Tibial nerve (tissue), 4 donors: Measurements from ENCODE around the gene FBXO44.

ENCODE experiments used
- EP300 ChIP-seq, 2 donors: sonication (generic); formaldehyde crosslinking; IDR thresholded peaks; one replicate each; pipeline ENCODE4 v1.6.1; 2017; ENCODE audit warnings: antibody characterized with exemption in 2 of 2, mild to moderate bottlenecking in 1 of 2
- POLR2A ChIP-seq, 2 donors: fragments of 450-650 bp; IDR thresholded peaks; one replicate each; pipeline ENCODE4 v1.6.1; 2017; ENCODE audit warnings: antibody characterized with exemption in 2 of 2, mild to moderate bottlenecking in 2 of 2, moderate library complexity in 2 of 2
- TF ChIP-seq, protein P1 (sequence below), 5 experiments: fragments of 200-600 bp in 3 of 5; fragments of 450-650 bp in 2 of 5; sonication (generic) in 3 of 5; IDR thresholded peaks; one replicate each; pipeline ENCODE4 v1.5.1; 2016 to 2019; ENCODE audit warnings: antibody characterized with exemption in 5 of 5, mild to moderate bottlenecking in 3 of 5, moderate library complexity in 2 of 5

DNA sequence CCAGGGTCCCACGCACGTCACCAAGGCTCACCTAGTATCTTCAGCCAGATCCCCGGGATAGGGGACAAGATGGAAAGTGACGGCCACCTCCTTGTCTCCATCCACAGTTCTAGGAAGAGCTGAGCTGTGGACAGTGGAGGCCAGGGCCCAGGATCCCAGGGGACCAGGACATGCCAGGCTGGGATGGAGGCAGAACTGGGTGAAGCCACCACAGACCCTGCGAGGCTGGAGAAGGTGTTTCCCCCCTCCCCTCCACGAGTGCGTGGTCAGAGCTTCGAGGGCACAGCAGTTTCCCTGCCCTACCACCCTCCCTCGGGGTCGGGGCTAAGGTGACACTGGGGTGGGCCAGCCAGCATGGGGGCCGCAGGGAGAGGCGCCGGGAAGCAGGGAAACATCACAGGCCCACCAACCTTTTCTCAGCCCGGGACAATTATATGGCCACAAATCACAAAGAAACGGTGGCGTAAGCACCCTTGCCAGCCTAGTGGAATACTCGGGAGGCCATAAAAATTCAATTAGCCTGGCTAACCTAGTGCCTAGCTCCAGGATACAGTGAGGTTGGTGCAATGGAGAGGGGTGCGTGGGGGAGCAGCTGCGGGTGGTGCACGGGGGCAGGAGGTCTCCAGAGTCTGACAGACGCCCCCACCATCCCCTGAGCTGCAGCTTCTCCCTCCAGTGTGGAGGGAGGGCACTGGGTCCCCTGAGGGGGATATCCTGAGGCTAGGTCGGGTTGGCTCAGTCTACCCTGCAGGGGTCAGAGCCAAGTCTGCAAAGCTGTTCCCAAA lies 50.2 kb downstream of the FBXO44 start:
- TF ChIP-seq, protein P1, sequence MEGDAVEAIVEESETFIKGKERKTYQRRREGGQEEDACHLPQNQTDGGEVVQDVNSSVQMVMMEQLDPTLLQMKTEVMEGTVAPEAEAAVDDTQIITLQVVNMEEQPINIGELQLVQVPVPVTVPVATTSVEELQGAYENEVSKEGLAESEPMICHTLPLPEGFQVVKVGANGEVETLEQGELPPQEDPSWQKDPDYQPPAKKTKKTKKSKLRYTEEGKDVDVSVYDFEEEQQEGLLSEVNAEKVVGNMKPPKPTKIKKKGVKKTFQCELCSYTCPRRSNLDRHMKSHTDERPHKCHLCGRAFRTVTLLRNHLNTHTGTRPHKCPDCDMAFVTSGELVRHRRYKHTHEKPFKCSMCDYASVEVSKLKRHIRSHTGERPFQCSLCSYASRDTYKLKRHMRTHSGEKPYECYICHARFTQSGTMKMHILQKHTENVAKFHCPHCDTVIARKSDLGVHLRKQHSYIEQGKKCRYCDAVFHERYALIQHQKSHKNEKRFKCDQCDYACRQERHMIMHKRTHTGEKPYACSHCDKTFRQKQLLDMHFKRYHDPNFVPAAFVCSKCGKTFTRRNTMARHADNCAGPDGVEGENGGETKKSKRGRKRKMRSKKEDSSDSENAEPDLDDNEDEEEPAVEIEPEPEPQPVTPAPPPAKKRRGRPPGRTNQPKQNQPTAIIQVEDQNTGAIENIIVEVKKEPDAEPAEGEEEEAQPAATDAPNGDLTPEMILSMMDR (IDR thresholded peaks at IDR 0.05): no peak
- TF ChIP-seq EP300 (IDR thresholded peaks at IDR 0.05): no peak
- no peak for TF ChIP-seq POLR2A (IDR thresholded peaks at IDR 0.05)
